SK-N-SH treated with all-trans-retinoic acid at 6 μM for 48 hours (cell line): ENCODE measurements around the gene MFF.

Experiments
- PPARA ChIP-seq: fragments of 250-450 bp; sonication (Bioruptor Pico); IDR thresholded peaks from 2 replicates; pipeline ENCODE4 v1.5.0; 2020; ENCODE audit warnings: mild to moderate bottlenecking, borderline replicate concordance
- TCF4 ChIP-seq: fragments of 250-450 bp; sonication (Bioruptor Pico); IDR thresholded peaks from 2 replicates; pipeline ENCODE4 v1.8.0; 2021; ENCODE audit warnings: mild to moderate bottlenecking, moderate library complexity, borderline replicate concordance
- TOX ChIP-seq: fragments of 250-450 bp; sonication (Bioruptor Pico); IDR thresholded peaks from 2 replicates; pipeline ENCODE4 v1.8.0; 2021; ENCODE audit warnings: mild to moderate bottlenecking, moderate library complexity, borderline replicate concordance
- ZFP3 ChIP-seq: fragments of 250-450 bp; sonication (Bioruptor Pico); IDR thresholded peaks from 2 replicates; pipeline ENCODE4 v1.5.0; 2020; ENCODE audit warnings: mild to moderate bottlenecking, moderate library complexity
- TF ChIP-seq, protein P1 (sequence below): fragments of 250-450 bp; sonication (Bioruptor Pico); IDR thresholded peaks from 2 replicates; pipeline ENCODE4 v1.8.0; 2020; ENCODE audit warnings: mild to moderate bottlenecking, moderate library complexity, borderline replicate concordance

DNA sequence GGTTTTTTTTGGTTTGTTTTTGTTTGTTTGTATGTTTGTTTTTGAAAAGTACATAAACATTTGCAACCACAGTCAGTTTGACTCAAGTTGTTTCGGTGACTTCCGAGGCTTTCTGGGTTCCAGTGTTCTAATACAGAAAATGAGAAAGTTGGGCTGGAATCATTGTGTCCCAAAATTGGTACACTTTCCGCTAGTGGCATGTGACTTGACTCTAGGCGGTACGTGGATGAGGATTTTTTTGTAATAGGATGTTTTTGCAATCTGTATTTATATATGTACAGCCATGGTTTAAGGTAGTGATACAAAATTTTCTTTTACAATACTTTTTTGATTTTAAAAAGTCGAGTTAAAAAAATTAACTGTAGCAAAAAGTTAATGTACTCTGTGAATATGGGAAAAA, 1.7 kb downstream of the MFF start:
- TF ChIP-seq ZFP3 (CRISPR knock-in tag) (no peak), TOX (CRISPR knock-in tag) (no peak), TCF4 (no peak), PPARA (no peak)
- TF ChIP-seq, protein P1, sequence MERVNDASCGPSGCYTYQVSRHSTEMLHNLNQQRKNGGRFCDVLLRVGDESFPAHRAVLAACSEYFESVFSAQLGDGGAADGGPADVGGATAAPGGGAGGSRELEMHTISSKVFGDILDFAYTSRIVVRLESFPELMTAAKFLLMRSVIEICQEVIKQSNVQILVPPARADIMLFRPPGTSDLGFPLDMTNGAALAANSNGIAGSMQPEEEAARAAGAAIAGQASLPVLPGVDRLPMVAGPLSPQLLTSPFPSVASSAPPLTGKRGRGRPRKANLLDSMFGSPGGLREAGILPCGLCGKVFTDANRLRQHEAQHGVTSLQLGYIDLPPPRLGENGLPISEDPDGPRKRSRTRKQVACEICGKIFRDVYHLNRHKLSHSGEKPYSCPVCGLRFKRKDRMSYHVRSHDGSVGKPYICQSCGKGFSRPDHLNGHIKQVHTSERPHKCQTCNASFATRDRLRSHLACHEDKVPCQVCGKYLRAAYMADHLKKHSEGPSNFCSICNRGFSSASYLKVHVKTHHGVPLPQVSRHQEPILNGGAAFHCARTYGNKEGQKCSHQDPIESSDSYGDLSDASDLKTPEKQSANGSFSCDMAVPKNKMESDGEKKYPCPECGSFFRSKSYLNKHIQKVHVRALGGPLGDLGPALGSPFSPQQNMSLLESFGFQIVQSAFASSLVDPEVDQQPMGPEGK (CRISPR knock-in tag): no peak
